K562 (cell line): ENCODE measurements around the gene GFM1. TPM values are rescaled to one million over a fixed set of nuclear protein-coding genes. Genes with fewer than 3 reads are reported as not detected.

ENCODE experiments used
- ATAC-seq: fragments of 200-7000 bp; cut with Tn5 transposase; 3 replicates; pipeline ENCODE4 v1.9.1; 2020; ENCODE audit warnings: moderate library complexity
- BruUV-seq: library from RNA; stranded (reverse); fragments of 400-500 nt; replicated peaks from 2 replicates; lab custom pipeline; 2021; lab: Mats Ljungman, UMichigan
- CTCF ChIA-PET: fragments of 300-600 bp; formaldehyde crosslinking; extraction: SDS; loops from one replicate; lab custom pipeline; 2021; ENCODE audit warnings: low intra/inter-chr PET ratio; lab: Yijun Ruan, JAX
- POLR2A ChIA-PET: fragments of 300-600, 350-650 bp; sonication (Branson Sonifier 250); formaldehyde crosslinking; extraction: SDS; loops from one replicate; lab custom pipeline; 2021; ENCODE audit warnings: antibody characterized with exemption, inconsistent platforms; lab: Yijun Ruan, JAX
- DNase-seq, 4 experiments: peaks; one replicate each; pipeline versions ENCODE4 v3.0.0 to v3.0.0-alpha.2; 2011 to 2018; ENCODE audit warnings: low spot score in 3 of 4, mixed read lengths in 3 of 4; ENCODE audit errors: extremely low read depth in 1 of 4
- FAIRE-seq: peaks from 2 replicates; lab custom pipeline; 2011; peaks lifted over from hg19 to GRCh38; lab: Jason Lieb, UNC
- H2AFZ ChIP-seq: 2 replicates; pipeline ENCODE4 v1.6.0; 2011; ENCODE audit warnings: low read depth, low read length, control low read depth, inconsistent platforms
- H3K27ac ChIP-seq: fragments of 200-600 bp; 3 replicates; pipeline ENCODE4 v1.8.0; 2011; ENCODE audit warnings: low read depth, mild to moderate bottlenecking, control low read depth, inconsistent platforms, low read length, moderate library complexity, mixed read lengths; ENCODE audit errors: extremely low read depth
- H3K27me3 ChIP-seq, 2 experiments: fragments of 300-600 bp in 1 of 2; 2 replicates in 1 of 2; 3 replicates in 1 of 2; pipeline versions ENCODE4 v1.6.0 to v1.8.0; 2011; ENCODE audit warnings: inconsistent platforms in 2 of 2, low read length in 2 of 2, mild to moderate bottlenecking in 1 of 2, mixed read lengths in 1 of 2, moderate library complexity in 1 of 2; ENCODE audit not compliant: control insufficient read depth in 2 of 2, insufficient read depth in 2 of 2
- H3K36me3 ChIP-seq: fragments of 300-600 bp; 3 replicates; pipeline ENCODE4 v1.8.0; 2011; ENCODE audit warnings: mild to moderate bottlenecking, low read length, inconsistent platforms; ENCODE audit not compliant: control insufficient read depth, insufficient read depth
- H3K4me1 ChIP-seq, 2 experiments: fragments of 200-600 bp in 1 of 2; replicated peaks in 1 of 2; 2 replicates in 1 of 2; 3 replicates in 1 of 2; pipeline versions ENCODE4 v1.5.1 to v1.8.0; 2011; ENCODE audit warnings: inconsistent platforms in 2 of 2, low read length in 2 of 2, mild to moderate bottlenecking in 1 of 2, mixed read lengths in 1 of 2, moderate library complexity in 1 of 2; ENCODE audit not compliant: control insufficient read depth in 2 of 2, insufficient read depth in 2 of 2
- H3K4me2 ChIP-seq: 2 replicates; pipeline ENCODE4 v1.6.1; 2011; ENCODE audit warnings: low read length, control low read depth, inconsistent platforms, mixed read lengths; ENCODE audit not compliant: insufficient read depth
- H3K4me3 ChIP-seq: fragments of 200-600 bp; sonication (generic), shearing (Covaris generic); 2 replicates; pipeline ENCODE4 v1.5.1; 2016; ENCODE audit warnings: control low read depth, inconsistent platforms
- H3K79me2 ChIP-seq: fragments of 200-600 bp; 3 replicates; pipeline ENCODE4 v1.8.0; 2011; ENCODE audit warnings: low read length, inconsistent platforms; ENCODE audit not compliant: control insufficient read depth, insufficient read depth
- H3K9ac ChIP-seq, 2 experiments: 2 replicates each; pipeline versions ENCODE4 v1.6.0 to v1.6.1; 2011; ENCODE audit warnings: low read depth in 2 of 2, low read length in 2 of 2, control low read depth in 1 of 2, inconsistent platforms in 1 of 2, mild to moderate bottlenecking in 1 of 2, mixed read lengths in 1 of 2; ENCODE audit not compliant: insufficient read depth in 1 of 2
- H3K9me1 ChIP-seq: one replicate; pipeline ENCODE4 v1.6.0; 2011; ENCODE audit warnings: inconsistent platforms, mild to moderate bottlenecking, low read length, moderate library complexity; ENCODE audit not compliant: control insufficient read depth, insufficient read depth
- H3K9me3 ChIP-seq: replicated peaks from 2 replicates; pipeline ENCODE4 v1.5.1; 2011; ENCODE audit warnings: low read depth, low read length, inconsistent platforms; ENCODE audit not compliant: control insufficient read depth, insufficient read depth
- H4K20me1 ChIP-seq: replicated peaks from 2 replicates; pipeline ENCODE4 v1.6.1; 2011; ENCODE audit warnings: low read length, inconsistent platforms, mixed read lengths; ENCODE audit not compliant: control insufficient read depth, insufficient read depth
- CAMTA2 ChIP-seq: fragments of 250-450 bp; sonication (Bioruptor Pico); conservative IDR thresholded peaks from 2 replicates; pipeline ENCODE4 v1.5.1; 2022
- POLR2AphosphoS5 ChIP-seq: IDR thresholded peaks from 2 replicates; pipeline ENCODE4 v1.6.1; 2011; ENCODE audit warnings: mild to moderate bottlenecking, low read depth, low read length, moderate library complexity; ENCODE audit not compliant: control insufficient read depth, insufficient read depth
- POLR2H ChIP-seq: IDR thresholded peaks from 2 replicates; pipeline ENCODE4 v1.6.1; 2016; ENCODE audit warnings: missing genetic modification characterization, low read depth, mild to moderate bottlenecking, control low read depth, missing compliant biosample characterization, moderate library complexity
- RBM39 ChIP-seq: fragments of 200-400 bp; formaldehyde crosslinking; optimal IDR thresholded peaks from 2 replicates; pipeline ENCODE3; 2018; ENCODE audit warnings: low read depth, low read length
- SMC3 ChIP-seq: conservative IDR thresholded peaks from 2 replicates; pipeline ENCODE4 v1.6.1; 2011; ENCODE audit warnings: low read depth, low read length, improper control_type of control experiment; ENCODE audit not compliant: insufficient read depth
- SUPT5H ChIP-seq: fragments of 450-650 bp; IDR thresholded peaks from 2 replicates; pipeline ENCODE4 v1.6.1; 2016
- ZBTB49 ChIP-seq: sonication (generic); formaldehyde crosslinking; IDR thresholded peaks from 2 replicates; pipeline ENCODE4 v1.8.0; 2022; ENCODE audit warnings: missing genetic modification reagents, mild to moderate bottlenecking, borderline replicate concordance
- WGBS: fragments of 100-300 bp; shearing (Covaris generic); methylation state at CpG from one replicate; pipeline ENCODE4 v1.1.6; 2016; ENCODE audit warnings: low coverage, mixed read lengths; ENCODE audit not compliant: insufficient coverage; ENCODE audit errors: missing lambda C conversion rate; 5-methylcytosine and 5-hydroxymethylcytosine counted together
- in situ Hi-C: fragments of 300-500 bp; cut with MboI; formaldehyde crosslinking; loops from 4 replicates; pipeline ENCODE4 v1.15.0; 2018; ENCODE audit warnings: inconsistent platforms, mixed read lengths
- intact Hi-C: fragments of 100-400 bp; cut with micrococcal nuclease; formaldehyde crosslinking; loops from 2 replicates; pipeline ENCODE4 v1.14.2; 2022
- polyA plus RNA-seq, 8 experiments: library from polyadenylated mRNA; depleted of rRNA in 4 of 8; stranded (reverse) in 5 of 8; unstranded in 3 of 8; fragments of >200 nt; fragmentation: Nextera tagmentation in 2 of 8; fragmentation: Illumina TruSeq in 1 of 8; extraction: Ambion mirVana in 2 of 8; extraction: Trizol in 1 of 8; gene quantifications; 2 replicates each; pipeline versions ENCODE4 v1.2.1 to v1.2.3, GENCODE V29; 2011 to 2014; ENCODE audit warnings: inconsistent platforms in 1 of 8, missing spikeins in 1 of 8
- total RNA-seq, 7 experiments: library from RNA; depleted of rRNA in 6 of 7; stranded (reverse); fragments of >200 nt in 6 of 7; fragmentation: Illumina TruSeq in 2 of 7; extraction: Trizol in 2 of 7; gene quantifications; 2 replicates each; pipeline versions ENCODE4 v1.2.1 to v1.2.3, GENCODE V29; 2011 to 2021; ENCODE audit warnings: low replicate concordance in 1 of 7
- TF ChIP-seq, protein P1 (sequence below): fragments of 450-650 bp; IDR thresholded peaks from 2 replicates; pipeline ENCODE4 v1.6.1; 2016; ENCODE audit warnings: low read depth

The GFM1 gene
- total and polyA plus RNA-seq, 9 of the 15 experiments (the other 6 are each of a cell fraction or from before 2014, with no cell fraction given) = 38.9 to 86.7 (median 64.8) TPM

DNA sequence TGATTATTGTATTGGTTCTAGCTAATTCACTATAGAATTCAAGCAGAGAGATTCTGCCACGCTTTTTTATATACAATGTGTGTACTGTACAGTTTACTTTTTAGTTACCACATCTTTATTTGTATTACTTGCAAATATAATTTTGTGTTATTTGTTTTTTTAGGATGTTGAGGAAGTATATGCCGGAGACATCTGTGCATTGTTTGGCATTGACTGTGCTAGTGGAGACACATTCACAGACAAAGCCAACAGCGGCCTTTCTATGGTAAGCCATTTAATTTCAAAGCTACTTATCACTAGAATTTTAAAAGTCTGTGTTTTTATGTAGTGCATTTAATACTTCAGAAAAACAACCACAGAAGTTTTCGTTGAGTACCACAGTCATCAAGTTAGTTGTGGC, 16.4 kb downstream of the GFM1 start:
- TF ChIP-seq ZBTB49 (CRISPR knock-in tag) (no peak), SUPT5H (no peak), POLR2H (tag) (no peak), CAMTA2 (CRISPR knock-in tag) (no peak), POLR2AphosphoS5 (no peak), SMC3 (no peak), RBM39 (no peak)
- TF ChIP-seq, protein P1, sequence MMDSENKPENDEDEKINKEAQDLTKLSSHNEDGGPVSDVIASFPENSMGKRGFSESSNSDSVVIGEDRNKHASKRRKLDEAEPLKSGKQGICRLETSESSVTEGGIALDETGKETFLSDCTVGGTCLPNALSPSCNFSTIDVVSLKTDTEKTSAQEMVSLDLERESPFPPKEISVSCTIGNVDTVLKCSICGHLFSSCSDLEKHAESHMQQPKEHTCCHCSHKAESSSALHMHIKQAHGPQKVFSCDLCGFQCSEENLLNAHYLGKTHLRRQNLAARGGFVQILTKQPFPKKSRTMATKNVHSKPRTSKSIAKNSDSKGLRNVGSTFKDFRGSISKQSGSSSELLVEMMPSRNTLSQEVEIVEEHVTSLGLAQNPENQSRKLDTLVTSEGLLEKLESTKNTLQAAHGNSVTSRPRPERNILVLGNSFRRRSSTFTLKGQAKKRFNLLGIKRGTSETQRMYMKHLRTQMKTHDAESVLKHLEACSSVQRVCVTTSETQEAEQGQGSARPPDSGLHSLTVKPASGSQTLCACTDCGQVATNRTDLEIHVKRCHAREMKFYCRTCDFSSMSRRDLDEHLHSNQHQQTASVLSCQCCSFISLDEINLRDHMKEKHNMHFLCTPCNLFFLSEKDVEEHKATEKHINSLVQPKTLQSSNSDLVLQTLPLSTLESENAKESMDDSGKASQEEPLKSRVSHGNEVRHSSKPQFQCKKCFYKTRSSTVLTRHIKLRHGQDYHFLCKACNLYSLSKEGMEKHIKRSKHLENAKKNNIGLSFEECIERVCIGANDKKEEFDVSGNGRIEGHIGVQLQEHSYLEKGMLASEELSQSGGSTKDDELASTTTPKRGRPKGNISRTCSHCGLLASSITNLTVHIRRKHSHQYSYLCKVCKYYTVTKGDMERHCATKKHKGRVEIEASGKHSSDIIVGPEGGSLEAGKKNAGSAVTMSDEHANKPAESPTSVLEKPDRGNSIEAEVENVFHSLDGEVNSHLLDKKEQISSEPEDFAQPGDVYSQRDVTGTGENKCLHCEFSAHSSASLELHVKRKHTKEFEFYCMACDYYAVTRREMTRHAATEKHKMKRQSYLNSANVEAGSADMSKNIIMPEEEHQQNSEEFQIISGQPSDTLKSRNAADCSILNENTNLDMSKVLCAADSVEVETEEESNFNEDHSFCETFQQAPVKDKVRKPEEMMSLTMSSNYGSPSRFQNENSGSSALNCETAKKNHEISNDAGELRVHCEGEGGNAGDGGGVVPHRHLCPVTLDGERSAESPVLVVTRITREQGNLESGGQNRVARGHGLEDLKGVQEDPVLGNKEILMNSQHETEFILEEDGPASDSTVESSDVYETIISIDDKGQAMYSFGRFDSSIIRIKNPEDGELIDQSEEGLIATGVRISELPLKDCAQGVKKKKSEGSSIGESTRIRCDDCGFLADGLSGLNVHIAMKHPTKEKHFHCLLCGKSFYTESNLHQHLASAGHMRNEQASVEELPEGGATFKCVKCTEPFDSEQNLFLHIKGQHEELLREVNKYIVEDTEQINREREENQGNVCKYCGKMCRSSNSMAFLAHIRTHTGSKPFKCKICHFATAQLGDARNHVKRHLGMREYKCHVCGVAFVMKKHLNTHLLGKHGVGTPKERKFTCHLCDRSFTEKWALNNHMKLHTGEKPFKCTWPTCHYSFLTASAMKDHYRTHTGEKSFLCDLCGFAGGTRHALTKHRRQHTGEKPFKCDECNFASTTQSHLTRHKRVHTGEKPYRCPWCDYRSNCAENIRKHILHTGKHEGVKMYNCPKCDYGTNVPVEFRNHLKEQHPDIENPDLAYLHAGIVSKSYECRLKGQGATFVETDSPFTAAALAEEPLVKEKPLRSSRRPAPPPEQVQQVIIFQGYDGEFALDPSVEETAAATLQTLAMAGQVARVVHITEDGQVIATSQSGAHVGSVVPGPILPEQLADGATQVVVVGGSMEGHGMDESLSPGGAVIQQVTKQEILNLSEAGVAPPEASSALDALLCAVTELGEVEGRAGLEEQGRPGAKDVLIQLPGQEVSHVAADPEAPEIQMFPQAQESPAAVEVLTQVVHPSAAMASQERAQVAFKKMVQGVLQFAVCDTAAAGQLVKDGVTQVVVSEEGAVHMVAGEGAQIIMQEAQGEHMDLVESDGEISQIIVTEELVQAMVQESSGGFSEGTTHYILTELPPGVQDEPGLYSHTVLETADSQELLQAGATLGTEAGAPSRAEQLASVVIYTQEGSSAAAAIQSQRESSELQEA = no peak
- TF ChIP-seq, all 486 proteins: peak for 0
- FAIRE-seq (no peak), ATAC-seq (no peak), DNase-seq (no peak)
- Histone ChIP-seq H3K27me3 (no peaks in the 10 kb centered on the region), H3K27ac (no peak overlapping the region), H4K20me1 (no peaks in the 10 kb centered on the region), H3K9me1 (no peaks in the 10 kb centered on the region), H3K4me1 (no peaks in the 10 kb centered on the region), H3K4me3 (no peak overlapping the region), H3K79me2 (0 out of 3 replicates have a peak, but pooled peaks cover 2% of the 10 kb centered on the region), H3K9ac (no peak overlapping the region), H2AFZ (no peak overlapping the region), H3K4me2 (no peak overlapping the region), H3K9me3 (no peaks in the 10 kb centered on the region), H3K36me3 (peaks cover 94% of the 10 kb centered on the region)
- CTCF ChIA-PET = interaction anchor here (1.9 to 2.8 kb wide), 2 partner anchors 67 to 130 kb away, joined by 6 to 31 read pairs; no protein-coding TSS in a partner anchor
- in situ Hi-C loops = loop anchor here (5.0 kb wide), 1 partner anchor 132 kb away; no protein-coding TSS in a partner anchor
- no TSS peak for BruUV-seq
- WGBS = 93% methylated on average over 4 of the region's 4 CpGs
- POLR2A ChIA-PET = interaction anchor here (1.3 kb wide), 1 partner anchor 15 kb away, joined by 8 read pairs; no protein-coding TSS in a partner anchor
- intact Hi-C loops = no loop called here
